T-helper 2 cell treated with Interferon-gamma antibody and Interleukin-4, amounts not matched to agents 100 ng/mL and 5 ng/mL, for 36 hours (primary cell): Measurements from ENCODE around the gene TXNDC8. TPM values are rescaled to one million over a fixed set of nuclear protein-coding genes. Genes with fewer than 3 reads are reported as not detected.
"Not testable (repeated sequence)": the region's sequence is repeated elsewhere in the genome, so short reads cannot be mapped to it uniquely, and the experiment has no call there.

Experiments
- intact Hi-C: fragments of 100-400 bp; cut with micrococcal nuclease; formaldehyde crosslinking; loops from one replicate; pipeline ENCODE4 v1.15.1; 2023
- total RNA-seq: library from RNA; stranded (reverse); gene quantifications from 2 replicates; pipeline ENCODE4 v1.2.3, GENCODE V29; 2022

TXNDC8 gene
- total RNA-seq, result not detected in 2 replicates

- intact Hi-C loops, result no loop called here
These were observed at the start of gene TXNDC8 for GRCh38 chr9:110337727-110338126. Gene TXNDC8, minus strand, starts transcription at chr9:110337863.

DNA sequence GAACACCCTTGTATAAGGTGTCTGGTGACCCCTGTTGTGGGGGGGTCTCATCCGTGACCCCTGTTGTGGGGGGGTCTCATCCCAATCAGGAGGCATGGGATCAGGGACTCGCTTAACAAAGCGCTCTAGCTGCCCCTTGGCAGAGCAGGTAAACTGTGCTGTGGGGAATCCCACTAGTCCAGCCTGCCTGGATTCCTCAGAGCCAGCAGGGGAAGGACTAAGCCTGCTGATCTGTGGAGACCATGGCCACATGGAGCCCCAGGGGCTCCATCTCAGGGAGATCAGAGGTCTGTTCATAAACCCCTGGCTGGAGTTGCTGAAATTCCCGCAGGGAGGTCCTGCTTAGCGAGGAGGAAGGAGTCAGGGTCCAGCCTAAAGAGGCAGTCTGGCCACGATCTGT is 45.8 kb upstream of the TXNDC8 start:
- intact Hi-C loops, result no loop called here

GRCh38 chr9:110382731-110383130 is 45.1 kb upstream of the TXNDC8 start:
- intact Hi-C loops, result no loop called here

- intact Hi-C loops, result no loop called here
These were observed 33.8 kb upstream of the TXNDC8 start for GRCh38 chr9:110371411-110372007.

GRCh38 chr9:110370315-110370714 is 32.7 kb upstream of the TXNDC8 start:
- intact Hi-C loops, result no loop called here

- intact Hi-C loops, result no loop called here
These were observed 26.8 kb upstream of the TXNDC8 start for GRCh38 chr9:110364451-110364850.

GRCh38 chr9:110358992-110359391 is 21.3 kb upstream of the TXNDC8 start:
- intact Hi-C loops, result not testable (repeated sequence)

- intact Hi-C loops, result no loop called here
These were observed 19.8 kb upstream of the TXNDC8 start for GRCh38 chr9:110357505-110357904.

- intact Hi-C loops, result no loop called here
These were observed 19.2 kb upstream of the TXNDC8 start for GRCh38 chr9:110356639-110357395.

GRCh38 chr9:110355911-110356310 is 18.2 kb upstream of the TXNDC8 start:
- intact Hi-C loops, result no loop called here

DNA sequence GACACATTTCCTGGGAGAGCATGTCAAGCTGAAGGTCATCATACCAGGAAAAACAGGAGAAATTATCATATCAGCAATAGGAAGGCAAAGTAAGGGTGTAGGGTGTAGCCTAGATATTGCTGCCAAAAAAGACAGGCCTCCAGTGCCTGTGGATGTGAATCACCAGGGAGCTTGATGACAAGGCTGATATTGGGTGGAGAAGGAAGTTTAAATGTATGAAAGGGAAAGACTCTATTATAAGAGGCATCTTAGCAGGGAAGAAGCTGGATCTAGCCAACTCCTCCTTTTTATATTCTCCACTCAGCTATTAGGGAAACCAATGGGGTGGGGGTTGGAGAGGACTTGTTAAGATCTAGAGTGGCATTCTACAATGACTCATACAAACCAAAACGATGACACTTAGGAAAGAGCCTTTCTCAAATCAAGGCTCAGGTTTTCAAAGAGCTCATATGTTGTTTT is 13.4 kb upstream of the TXNDC8 start:
- intact Hi-C loops, result no loop called here

DNA sequence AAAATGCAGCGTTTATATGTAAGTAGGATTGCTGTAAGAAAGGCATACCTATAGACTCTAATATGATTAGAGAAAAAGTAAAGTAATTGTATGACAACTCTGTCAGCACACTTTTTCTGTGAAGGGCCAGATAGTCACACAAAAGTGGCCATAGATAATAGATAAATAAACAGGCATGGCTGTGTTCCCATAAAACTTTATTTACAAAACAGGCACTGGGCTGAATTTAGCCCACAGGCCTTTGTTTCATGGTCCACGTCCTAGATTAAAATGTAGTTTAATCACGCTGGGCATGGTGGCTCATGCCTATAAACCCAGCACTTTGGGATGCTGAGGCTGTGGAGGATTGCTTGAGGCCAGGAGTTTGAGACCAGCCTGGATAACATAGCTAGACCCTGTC is 8.7 kb upstream of the TXNDC8 start:
- intact Hi-C loops, result no loop called here

- intact Hi-C loops, result no loop called here
These were observed 7.2 kb upstream of the TXNDC8 start for GRCh38 chr9:110344821-110345220.

DNA sequence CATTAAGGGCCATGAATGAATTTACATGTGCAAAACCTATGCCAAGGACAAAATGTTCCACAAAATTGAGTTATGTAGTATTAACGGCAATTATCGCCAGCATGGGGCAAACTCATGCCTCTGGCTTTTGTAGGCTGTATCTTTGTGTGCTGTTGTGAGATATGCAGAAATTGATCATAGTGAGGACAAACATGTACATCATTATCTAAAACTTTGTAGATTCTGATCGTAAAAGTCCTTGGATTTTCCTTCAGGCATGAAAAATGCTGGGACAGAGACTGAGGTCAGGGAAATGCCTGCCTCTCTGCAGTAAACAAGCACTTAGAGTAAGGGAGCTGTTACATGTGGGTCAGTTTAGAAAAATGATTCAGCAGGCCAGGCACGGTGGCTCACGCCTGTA is 5.9 kb upstream of the TXNDC8 start:
- intact Hi-C loops, result no loop called here

- intact Hi-C loops, result no loop called here
These were observed 2.6 kb upstream of the TXNDC8 start for GRCh38 chr9:110340306-110340705.

GRCh38 chr9:110338143-110338542 is 480 bp upstream of the TXNDC8 start:
- intact Hi-C loops, result no loop called here

- intact Hi-C loops, result no loop called here
These were observed 1.3 kb downstream of the TXNDC8 start for GRCh38 chr9:110336363-110336762.

GRCh38 chr9:110334871-110335270 is 2.8 kb downstream of the TXNDC8 start:
- intact Hi-C loops, result no loop called here

- intact Hi-C loops, result no loop called here
These were observed 3.5 kb downstream of the TXNDC8 start for GRCh38 chr9:110334183-110334582.

DNA sequence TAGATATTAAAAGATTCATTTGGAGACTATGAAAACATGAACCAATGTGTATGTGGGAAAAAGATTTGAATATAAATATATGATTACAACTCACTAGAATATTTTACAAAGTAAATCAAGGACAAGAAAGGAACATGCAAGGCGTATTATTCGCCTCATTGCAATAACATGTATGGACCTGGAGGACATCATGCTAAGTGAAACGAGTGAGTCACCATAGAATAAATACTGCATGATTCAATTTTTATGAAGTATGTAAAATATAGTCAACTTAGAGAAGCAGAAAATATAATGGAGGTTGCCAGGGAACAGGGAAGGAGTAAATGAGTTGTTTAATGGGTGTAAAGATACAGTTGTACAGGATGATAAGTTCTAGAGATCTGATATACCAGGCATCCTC is 4.9 kb downstream of the TXNDC8 start:
- intact Hi-C loops, result no loop called here

- intact Hi-C loops, result no loop called here
These were observed 7.1 kb downstream of the TXNDC8 start for GRCh38 chr9:110330484-110331105.

- intact Hi-C loops, result no loop called here
These were observed 7.9 kb downstream of the TXNDC8 start for GRCh38 chr9:110329639-110330230.
